Skeletal muscle tissue (tissue), 4 donors: Measurements from ENCODE around the gene GOLGA6D. TPM values are rescaled to one million over a fixed set of nuclear protein-coding genes. Genes with fewer than 3 reads are reported as not detected.
"Not testable (repeated sequence)": the region's sequence is repeated elsewhere in the genome, so short reads cannot be mapped to it uniquely, and the experiment has no call there.

ENCODE experiments used
- H3K27ac ChIP-seq: one replicate; pipeline ENCODE4 v1.7.0; 2013; ENCODE audit warnings: mild to moderate bottlenecking, low read depth, low read length, inconsistent platforms
- H3K27me3 ChIP-seq, 3 donors: one replicate each; pipeline ENCODE4 v1.7.0; 2013; ENCODE audit warnings: low read length in 3 of 3; ENCODE audit not compliant: control insufficient read depth in 3 of 3, insufficient read depth in 3 of 3
- H3K36me3 ChIP-seq, 3 donors: one replicate each; pipeline ENCODE4 v1.7.0; 2013; ENCODE audit warnings: low read length in 3 of 3; ENCODE audit not compliant: control insufficient read depth in 3 of 3, insufficient read depth in 3 of 3
- H3K4me1 ChIP-seq, 3 donors: one replicate each; pipeline ENCODE4 v1.7.0; 2013; ENCODE audit warnings: low read length in 3 of 3, mild to moderate bottlenecking in 3 of 3; ENCODE audit not compliant: control insufficient read depth in 3 of 3, insufficient read depth in 3 of 3
- H3K4me3 ChIP-seq, 3 donors: one replicate each; pipeline ENCODE4 v1.7.0; 2013; ENCODE audit warnings: low read length in 3 of 3
- H3K9ac ChIP-seq, 3 donors: one replicate each; pipeline ENCODE4 v1.7.0; 2013; ENCODE audit warnings: low read length in 3 of 3, mild to moderate bottlenecking in 3 of 3, moderate library complexity in 2 of 3, low read depth in 1 of 3
- H3K9me3 ChIP-seq, 3 donors: one replicate each; pipeline ENCODE4 v1.7.0; 2013; ENCODE audit warnings: low read length in 3 of 3; ENCODE audit not compliant: control insufficient read depth in 3 of 3
- total RNA-seq: library from RNA; depleted of rRNA; stranded (reverse); fragments of >200 nt; gene quantifications from one replicate; pipeline ENCODE4 v1.2.3, GENCODE V29; 2014
- donor health status: Osteomylitis.

Gene GOLGA6D
- total RNA-seq, 1 donor from 2014 or later, result under 0.01 TPM

DNA sequence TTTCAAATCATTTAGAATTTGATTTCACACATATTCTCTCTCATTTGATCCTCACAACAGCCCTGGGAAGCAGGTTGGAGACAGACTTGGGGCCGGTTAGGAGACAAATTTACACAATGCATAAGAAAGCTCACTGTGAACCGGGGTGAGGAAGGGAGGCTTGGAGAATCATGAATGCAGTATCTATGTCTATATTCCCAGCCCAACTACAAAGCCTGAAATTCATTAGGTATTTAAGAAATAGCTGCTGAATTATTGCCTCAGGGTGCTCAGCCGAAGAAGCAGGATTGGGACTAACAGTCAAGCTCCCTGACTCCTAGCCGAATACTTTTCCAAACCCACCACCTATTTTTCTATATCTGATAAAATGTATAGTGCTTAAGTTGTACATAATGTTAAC lies 32.9 kb upstream of the GOLGA6D start:
- no peaks in the 10 kb centered on the region for H3K36me3 ChIP-seq
- H3K4me3 ChIP-seq, result no peak overlapping the region
- H3K27me3 ChIP-seq, result peaks cover 0 to 14% (median 14%) of the 10 kb centered on the region in 3 donors
- H3K9me3 ChIP-seq, result no peaks in the 10 kb centered on the region
- no peaks in the 10 kb centered on the region for H3K4me1 ChIP-seq
- no peak overlapping the region for H3K9ac ChIP-seq
- no peak overlapping the region for H3K27ac ChIP-seq

DNA sequence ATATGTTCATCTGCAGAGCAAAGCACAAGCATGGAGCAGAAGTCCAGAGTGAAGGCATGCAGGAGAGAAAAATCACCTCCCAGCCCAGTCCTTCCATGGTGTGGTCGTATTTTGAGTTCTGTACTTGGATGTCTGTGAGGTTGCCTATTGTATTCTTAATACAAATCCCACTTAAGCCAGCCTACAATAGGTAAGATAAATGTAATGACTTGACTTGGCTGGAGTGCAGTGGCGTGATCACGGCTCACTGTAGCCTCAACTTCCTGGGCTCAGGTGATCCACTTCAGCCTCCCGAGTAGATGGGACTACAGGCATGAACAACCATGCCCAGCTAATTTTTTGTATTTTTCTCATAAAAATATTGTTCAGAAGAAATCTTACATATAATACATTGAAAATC lies 31.3 kb upstream of the GOLGA6D start:
- not testable (repeated sequence) for H3K4me3 ChIP-seq, H3K9me3 ChIP-seq, H3K4me1 ChIP-seq, H3K27ac ChIP-seq, H3K36me3 ChIP-seq, H3K9ac ChIP-seq
- peaks cover 0 to 14% (median 14%) of the 10 kb centered on the region in 3 donors for H3K27me3 ChIP-seq

DNA sequence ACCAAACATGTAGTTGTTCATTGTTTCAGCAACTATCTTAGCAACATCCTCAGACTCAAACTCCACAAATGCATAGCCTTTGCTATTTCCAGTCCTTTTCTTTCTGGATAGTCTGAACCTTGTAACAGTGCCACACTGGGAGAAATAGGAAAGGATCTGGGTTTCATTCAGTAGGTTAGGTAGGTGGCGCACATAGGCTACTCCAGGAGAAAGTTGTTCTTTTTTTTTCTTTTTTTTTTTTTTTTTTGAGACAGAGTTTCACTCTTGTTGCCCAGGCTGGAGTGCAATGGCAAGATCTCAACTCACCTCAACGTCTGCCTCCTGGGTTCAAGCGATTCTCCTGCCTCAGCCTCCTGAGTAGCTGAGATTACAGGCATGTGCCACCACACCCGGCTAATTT lies 30.4 kb upstream of the GOLGA6D start:
- peaks cover 0 to 14% (median 14%) of the 10 kb centered on the region in 3 donors for H3K27me3 ChIP-seq
- not testable (repeated sequence) for H3K9ac ChIP-seq, H3K36me3 ChIP-seq, H3K9me3 ChIP-seq, H3K27ac ChIP-seq, H3K4me3 ChIP-seq, H3K4me1 ChIP-seq

- not testable (repeated sequence) for H3K9ac ChIP-seq, H3K4me3 ChIP-seq, H3K36me3 ChIP-seq, H3K27me3 ChIP-seq, H3K27ac ChIP-seq, H3K4me1 ChIP-seq, H3K9me3 ChIP-seq
These were observed 24.6 kb upstream of the GOLGA6D start, which contains the start of gene GOLGA6C for GRCh38 chr15:75258034-75258433. Gene GOLGA6C, plus strand, starts transcription at chr15:75258334. Its CDS starts 265 bp downstream, at chr15:75258599.

GRCh38 chr15:75258620-75259343 lies 23.9 kb upstream of the GOLGA6D start:
- H3K4me3 ChIP-seq, H3K27me3 ChIP-seq, H3K9ac ChIP-seq, H3K27ac ChIP-seq, H3K9me3 ChIP-seq, H3K36me3 ChIP-seq, H3K4me1 ChIP-seq: not testable (repeated sequence)

- H3K4me1 ChIP-seq, result not testable (repeated sequence)
These were observed 22.8 kb upstream of the GOLGA6D start for GRCh38 chr15:75259873-75260272.

DNA sequence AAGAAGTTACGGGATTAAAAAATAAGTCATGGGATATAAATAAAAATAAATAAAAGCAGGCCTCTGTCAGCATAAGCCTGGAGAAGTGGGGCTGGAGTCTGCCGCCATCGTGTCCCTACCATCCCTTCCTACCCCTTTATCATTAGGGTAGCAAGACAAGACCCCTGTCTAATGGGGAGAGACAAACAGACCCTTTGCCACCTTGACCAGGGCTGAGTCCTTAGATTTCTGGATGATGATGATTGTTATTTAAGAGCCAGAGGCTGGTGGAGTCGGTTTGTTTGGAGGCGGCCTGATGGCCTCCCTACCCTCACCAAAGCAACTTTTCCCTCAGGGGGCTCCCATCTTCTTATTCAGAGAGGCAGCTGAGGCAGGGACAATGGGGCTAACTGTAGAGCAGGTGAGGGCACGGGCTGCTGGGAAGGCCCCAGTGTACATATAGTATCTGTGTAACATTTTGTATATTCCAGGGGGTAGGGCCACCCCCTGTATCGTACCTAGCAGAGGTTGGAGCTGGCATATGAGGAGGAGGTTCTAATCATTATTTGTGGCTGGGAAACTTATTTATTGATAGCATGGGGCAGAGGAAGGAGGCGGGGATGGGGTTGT lies 8.8 kb upstream of the GOLGA6D start:
- not testable (repeated sequence) for H3K9me3 ChIP-seq, H3K4me3 ChIP-seq, H3K27me3 ChIP-seq, H3K9ac ChIP-seq, H3K4me1 ChIP-seq, H3K36me3 ChIP-seq, H3K27ac ChIP-seq

More at GRCh38 chr15:75259873-75260272, 22.8 kb upstream of the GOLGA6D start:
- H3K27ac ChIP-seq, H3K9ac ChIP-seq, H3K4me3 ChIP-seq, H3K9me3 ChIP-seq, H3K27me3 ChIP-seq, H3K36me3 ChIP-seq: not testable (repeated sequence)

DNA sequence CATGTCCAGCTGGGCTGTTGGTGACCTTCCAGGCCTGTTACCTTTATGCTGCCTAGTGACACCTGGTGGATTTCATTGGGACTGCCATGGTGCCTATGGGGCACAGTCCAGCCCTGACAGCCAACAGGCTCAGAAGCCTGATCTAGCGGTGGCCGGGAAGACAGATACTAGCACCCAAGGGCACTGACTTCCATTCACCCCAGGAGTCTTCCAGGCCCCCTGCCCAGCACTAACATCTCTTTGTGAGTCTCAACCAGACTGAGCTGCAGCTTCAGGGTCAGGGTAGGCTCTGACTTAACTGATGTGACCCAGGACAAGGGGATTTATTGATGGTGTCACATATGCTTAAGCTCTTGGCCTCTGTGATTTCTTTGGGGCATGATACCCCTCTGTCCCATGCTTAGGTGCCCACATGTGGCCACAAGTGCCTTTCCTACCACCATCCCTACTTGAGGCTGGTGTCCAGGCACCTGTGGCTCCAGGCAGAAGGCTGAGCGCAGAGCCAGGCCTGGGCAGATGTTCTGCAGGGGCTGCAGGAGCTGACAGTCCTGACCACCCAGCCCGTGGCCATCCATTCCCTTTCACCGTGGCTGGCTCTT lies 8.0 kb upstream of the GOLGA6D start:
- H3K9me3 ChIP-seq, H3K4me3 ChIP-seq, H3K36me3 ChIP-seq, H3K27me3 ChIP-seq, H3K27ac ChIP-seq, H3K4me1 ChIP-seq, H3K9ac ChIP-seq: not testable (repeated sequence)

DNA sequence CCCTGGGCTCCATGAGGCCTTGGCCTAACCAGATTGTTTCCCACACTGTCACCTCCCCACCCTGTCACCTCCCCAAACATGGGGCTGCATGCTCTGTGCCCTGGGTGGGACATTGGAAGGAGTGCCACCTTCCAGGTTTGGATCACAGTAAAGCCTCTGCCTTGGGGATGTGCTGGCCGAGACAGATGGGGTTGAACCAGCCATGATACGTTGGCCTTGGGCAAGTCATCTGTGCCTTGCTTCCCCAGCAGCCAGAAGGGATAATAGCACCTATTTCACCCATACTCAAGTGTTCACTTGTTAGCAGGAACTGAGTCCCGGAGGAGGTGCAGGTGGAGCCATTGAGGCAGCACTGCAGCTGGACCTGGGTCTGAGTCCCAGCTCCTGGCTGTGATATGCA lies 7.0 kb upstream of the GOLGA6D start:
- H3K9me3 ChIP-seq, H3K4me3 ChIP-seq, H3K9ac ChIP-seq, H3K27ac ChIP-seq, H3K27me3 ChIP-seq, H3K36me3 ChIP-seq, H3K4me1 ChIP-seq: not testable (repeated sequence)

GRCh38 chr15:75278497-75278896 lies 4.1 kb upstream of the GOLGA6D start:
- H3K27ac ChIP-seq, H3K4me1 ChIP-seq: not testable (repeated sequence)

More at GRCh38 chr15:75278497-75278896, 4.1 kb upstream of the GOLGA6D start:
- H3K9ac ChIP-seq, H3K9me3 ChIP-seq, H3K36me3 ChIP-seq, H3K4me3 ChIP-seq, H3K27me3 ChIP-seq: not testable (repeated sequence)
